ENCODE measurements around the gene DNM1. TPM values are rescaled to one million over a fixed set of nuclear protein-coding genes. Genes with fewer than 3 reads are reported as not detected.

The DNM1 gene
- total and polyA plus RNA-seq, 2 donors (not counting 3 experiments of a cell fraction or from before 2014, with no cell fraction given): 0.59 to 2.9 TPM

- Histone ChIP-seq H3K4me2 (ENCODE audit: insufficient read depth, low read length) (no peak overlapping the region), H3K4me1 (ENCODE audit: control insufficient read depth, extremely low read depth, insufficient read depth, low read length) (peaks cover 3% of the 10 kb centered on the region), H2AFZ (ENCODE audit: low read depth, low read length) (no peak overlapping the region), H3K27ac (ENCODE audit: insufficient read depth, low read depth, low read length) (no peak overlapping the region), H3K9ac (replicated peaks; ENCODE audit: extremely low read depth, insufficient read depth, low read length) (no peak overlapping the region), H3K27me3 (ENCODE audit: control insufficient read depth in 2 of 2, insufficient read depth in 2 of 2, low read length in 2 of 2) (peaks cover 11% of the 10 kb centered on the region in 2 experiments), H3K9me3 (replicated peaks; ENCODE audit: control insufficient read depth, insufficient read depth, low read length) (no peaks in the 10 kb centered on the region), H3K36me3 (ENCODE audit: control insufficient read depth in 2 of 2, extremely low read depth in 1 of 2, insufficient read depth in 2 of 2, low read length in 2 of 2) (no peaks in the 10 kb centered on the region), H4K20me1 (replicated peaks; ENCODE audit: control insufficient read depth, extremely low read depth, insufficient read depth, low read length) (no peaks in the 10 kb centered on the region), H3K4me3 (replicated peaks in 1 of 3; ENCODE audit: insufficient read depth in 1 of 3, low read depth in 1 of 3, low read length in 3 of 3) (no peak overlapping the region), H3K9me1 (replicated peaks; ENCODE audit: control insufficient read depth, extremely low read depth, insufficient read depth, low read length) (no peaks in the 10 kb centered on the region), H3K79me2 (ENCODE audit: control insufficient read depth, insufficient read depth, low read length) (no peaks in the 10 kb centered on the region)
- intact Hi-C loops (cut with micrococcal nuclease) (no loop called here), dilution Hi-C loops (cut with MboI; ENCODE audit: extremely low pct_ligation_motif_present, low sequenced_read_pairs) (no loop called here)
- ChIA-PET CTCF (no interaction called here), POLR2A (no interaction called here)
- no TSS peak for BruUV-seq (replicated peaks)
- TF ChIP-seq GATA2 (IDR thresholded peaks at IDR 0.05; ENCODE audit: insufficient read depth, insufficient read length, low read depth, low read length): no peak
- TF ChIP-seq POLR2A (IDR thresholded peaks at IDR 0.05; ENCODE audit: low read depth, low read length): no peak
- TF ChIP-seq, protein P1, sequence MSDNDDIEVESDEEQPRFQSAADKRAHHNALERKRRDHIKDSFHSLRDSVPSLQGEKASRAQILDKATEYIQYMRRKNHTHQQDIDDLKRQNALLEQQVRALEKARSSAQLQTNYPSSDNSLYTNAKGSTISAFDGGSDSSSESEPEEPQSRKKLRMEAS (IDR thresholded peaks at IDR 0.05; ENCODE audit: insufficient read depth, insufficient read length): no peak
- no peak for TF ChIP-seq CTCF (IDR thresholded peaks at IDR 0.05; ENCODE audit: extremely low read depth in 1 of 2, insufficient read depth in 1 of 2, low read depth in 1 of 2, low read length in 2 of 2)
- no peak for TF ChIP-seq EZH2 (IDR thresholded peaks at IDR 0.05; ENCODE audit: borderline replicate concordance, low read depth, low read length, severe bottlenecking)
- no peak for TF ChIP-seq POLR2AphosphoS5 (IDR thresholded peaks at IDR 0.05; ENCODE audit: insufficient read depth, low read depth, low read length)
- TF ChIP-seq FOS (IDR thresholded peaks at IDR 0.05; ENCODE audit: borderline replicate concordance, insufficient read depth, low read length): no peak
- no peak for TF ChIP-seq MYC (IDR thresholded peaks at IDR 0.05; ENCODE audit: low read depth, low read length)
- no peak for TF ChIP-seq JUN (IDR thresholded peaks at IDR 0.05; ENCODE audit: borderline replicate concordance, insufficient read depth, insufficient read length, low read depth)
- FAIRE-seq: no peak
- no peak for DNase-seq (ENCODE audit: low read depth, low spot score)
These were observed 10.7 kb downstream of the DNM1 start for GRCh38 chr9:128213746-128214497.
